Activated T-helper 17 cell treated with anti-CD3 and anti-CD28 coated beads, Interleukin-2, amount 50 U/mL, for 72 hours (primary cell): ENCODE data around the gene MCUB. TPM values are rescaled to one million over a fixed set of nuclear protein-coding genes. Genes with fewer than 3 reads are reported as not detected.
A peak's percentile ranks its signal among the peaks of the same experiment; 100 is the strongest.

Experiments
- ATAC-seq: fragments of 150-1000 bp; cut with Tn5 transposase; replicated peaks from 2 replicates; pipeline ENCODE4 v1.10.0; 2021; ENCODE audit warnings: mild to moderate bottlenecking, moderate library complexity
- H3K27ac Mint-ChIP-seq: one replicate; pipeline ENCODE4 v1.8.0; 2022; ENCODE audit warnings: mixed read lengths
- H3K27me3 Mint-ChIP-seq: one replicate; pipeline ENCODE4 v1.8.0; 2022; ENCODE audit warnings: mixed read lengths
- H3K36me3 Mint-ChIP-seq: one replicate; pipeline ENCODE4 v1.8.0; 2022; ENCODE audit warnings: low read depth, mild to moderate bottlenecking, mixed read lengths
- H3K4me1 Mint-ChIP-seq: one replicate; pipeline ENCODE4 v1.8.0; 2022; ENCODE audit warnings: mixed read lengths
- H3K4me3 Mint-ChIP-seq: one replicate; pipeline ENCODE4 v1.8.0; 2022; ENCODE audit warnings: mild to moderate bottlenecking, mixed read lengths
- H3K9me3 Mint-ChIP-seq: one replicate; pipeline ENCODE4 v1.8.0; 2022; ENCODE audit warnings: mixed read lengths
- total RNA-seq, 2 donors: library from RNA; stranded (reverse); gene quantifications; one replicate each; pipeline ENCODE4 v1.2.3, GENCODE V29; 2022

Gene MCUB
- total RNA-seq, 2 donors from 2014 or later: 57.3 to 62.4 TPM

GRCh38 chr4:109729117-109729717 is 169.2 kb downstream of the MCUB start:
- no peak overlapping the region for H3K27ac Mint-ChIP-seq
- no peaks in the 10 kb centered on the region for H3K27me3 Mint-ChIP-seq
- ATAC-seq: no peak
- H3K4me1 Mint-ChIP-seq: peaks cover 7% of the 10 kb centered on the region
- H3K36me3 Mint-ChIP-seq: peaks cover 12% of the 10 kb centered on the region
- H3K9me3 Mint-ChIP-seq: no peaks in the 10 kb centered on the region
- peak overlapping the region; percentile 85 for H3K4me3 Mint-ChIP-seq

GRCh38 chr4:109729718-109730618 is 169.9 kb downstream of the MCUB start, which contains the start of gene PLA2G12A:
PLA2G12A (minus strand) TSS chr4:109730070; CDS start chr4:109729809, 261 bp downstream.
- H3K27me3 Mint-ChIP-seq: no peaks in the 10 kb centered on the region
- no peaks in the 10 kb centered on the region for H3K9me3 Mint-ChIP-seq
- peaks cover 7% of the 10 kb centered on the region for H3K4me1 Mint-ChIP-seq
- peak; percentile 92 for ATAC-seq
- no peak within 1 kb of the TSS for H3K27ac Mint-ChIP-seq
- peaks cover 12% of the 10 kb centered on the region for H3K36me3 Mint-ChIP-seq
- peak within 1 kb of the TSS; percentile 85 for H3K4me3 Mint-ChIP-seq

- Mint-ChIP-seq H3K4me3 (peak overlapping the region; percentile 85), H3K27ac (no peak overlapping the region), H3K27me3 (no peaks in the 10 kb centered on the region), H3K36me3 (peaks cover 12% of the 10 kb centered on the region), H3K4me1 (peaks cover 7% of the 10 kb centered on the region), H3K9me3 (no peaks in the 10 kb centered on the region)
- no peak for ATAC-seq
Observed at GRCh38 chr4:109730619-109731545, 170.8 kb downstream of the MCUB start.

DNA sequence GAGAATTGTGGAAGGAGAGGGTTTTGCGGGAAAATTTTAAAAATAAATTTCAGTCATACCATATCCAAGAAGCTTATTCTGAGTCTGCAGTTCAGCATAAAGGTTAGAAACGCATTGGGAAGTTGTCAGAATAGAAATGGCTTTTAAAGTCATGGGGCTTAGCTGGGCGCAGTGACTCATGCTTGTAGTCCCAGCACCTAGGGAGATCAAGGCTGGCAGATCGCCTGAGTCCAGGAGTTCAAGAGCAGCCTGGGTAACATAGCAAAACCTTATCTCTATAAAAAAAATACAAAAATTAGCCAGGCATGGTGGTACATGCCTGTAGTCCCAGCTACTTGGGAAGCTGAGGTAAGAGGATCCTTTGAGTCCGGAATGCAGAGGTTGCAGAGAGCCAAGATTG is 173.7 kb downstream of the MCUB start:
- Mint-ChIP-seq H3K27ac (no peak overlapping the region), H3K36me3 (no peaks in the 10 kb centered on the region), H3K4me1 (no peaks in the 10 kb centered on the region), H3K27me3 (no peaks in the 10 kb centered on the region), H3K4me3 (no peak overlapping the region), H3K9me3 (no peaks in the 10 kb centered on the region)
- ATAC-seq: no peak

GRCh38 chr4:109735566-109736365 is 175.7 kb downstream of the MCUB start:
- Mint-ChIP-seq H3K4me1 (no peaks in the 10 kb centered on the region), H3K27me3 (no peaks in the 10 kb centered on the region), H3K9me3 (no peaks in the 10 kb centered on the region), H3K36me3 (no peaks in the 10 kb centered on the region), H3K27ac (no peak overlapping the region), H3K4me3 (no peak overlapping the region)
- no peak for ATAC-seq

Other genes starting within 250 kb of the MCUB start
- gene SEC24B, start 126.4 kb upstream of the MCUB start, total RNA-seq: 10 to 100 TPM; 25.2 to 28.1 TPM
- gene CASP6, start 143.2 kb downstream of the MCUB start, total RNA-seq: 10 to 100 TPM; 21.6 to 30.0 TPM
- gene PLA2G12A, start 169.8 kb downstream of the MCUB start, total RNA-seq: 10 to 100 TPM; 17.8 to 27.5 TPM
- gene CFI, start 241.8 kb downstream of the MCUB start, total RNA-seq: not detected